HG03521 (cell line): ENCODE data around the gene RAD51D.
A peak's percentile ranks its signal among the peaks of the same experiment; 100 is the strongest.
"Not testable (repeated sequence)": the region's sequence is repeated elsewhere in the genome, so short reads cannot be mapped to it uniquely, and the experiment has no call there.

Experiments used
- ATAC-seq: cut with Tn5 transposase; IDR thresholded peaks from one replicate; pipeline ENCODE4 v1.9.1; 2021; ENCODE audit warnings: mild to moderate bottlenecking, moderate library complexity; ENCODE audit not compliant: unreplicated experiment

RAD51D gene

GRCh38 chr17:35119370-35120165 lies at the start of gene RAD51D:
Gene RAD51D, minus strand, starts transcription at chr17:35119860. Its CDS starts 247 bp downstream, at chr17:35119613.
- ATAC-seq, result peak; percentile 88

- no peak for ATAC-seq
These were observed 48.0 kb upstream of the RAD51D start for GRCh38 chr17:35167666-35168065.

GRCh38 chr17:35167046-35167445 lies 47.4 kb upstream of the RAD51D start:
- ATAC-seq, result no peak

- ATAC-seq, result no peak
These were observed 46.9 kb upstream of the RAD51D start for GRCh38 chr17:35166526-35166925.

GRCh38 chr17:35164716-35165115 lies 45.1 kb upstream of the RAD51D start:
- no peak for ATAC-seq

- no peak for ATAC-seq
These were observed 44.2 kb upstream of the RAD51D start for GRCh38 chr17:35163886-35164285.

- no peak for ATAC-seq
These were observed 43.1 kb upstream of the RAD51D start for GRCh38 chr17:35162755-35163154.

- ATAC-seq, result no peak
These were observed 41.7 kb upstream of the RAD51D start for GRCh38 chr17:35161281-35161761.

GRCh38 chr17:35160354-35161201 lies 40.9 kb upstream of the RAD51D start:
- ATAC-seq, result no peak

- no peak for ATAC-seq
These were observed 40.3 kb upstream of the RAD51D start for GRCh38 chr17:35159940-35160339.

- ATAC-seq, result no peak
These were observed 35.6 kb upstream of the RAD51D start for GRCh38 chr17:35155246-35155645.

GRCh38 chr17:35154196-35155165 lies 34.8 kb upstream of the RAD51D start:
- ATAC-seq, result no peak

- no peak for ATAC-seq
These were observed 32.9 kb upstream of the RAD51D start for GRCh38 chr17:35152421-35153140.

- not testable (repeated sequence) for ATAC-seq
These were observed 31.4 kb upstream of the RAD51D start for GRCh38 chr17:35151080-35151479.

- ATAC-seq, result no peak
These were observed 30.3 kb upstream of the RAD51D start for GRCh38 chr17:35149941-35150340.

- ATAC-seq, result no peak
These were observed 28.5 kb upstream of the RAD51D start for GRCh38 chr17:35148144-35148543.

GRCh38 chr17:35147375-35147905 lies 27.8 kb upstream of the RAD51D start, which contains the start of gene UNC45B:
Gene UNC45B, plus strand, starts transcription at chr17:35147817. Its CDS starts 447 bp downstream, at chr17:35148264.
- ATAC-seq, result no peak

- no peak for ATAC-seq
These were observed 26.7 kb upstream of the RAD51D start for GRCh38 chr17:35146214-35146833.

- ATAC-seq, result no peak
These were observed 25.2 kb upstream of the RAD51D start for GRCh38 chr17:35144840-35145239.
